ENCODE results near the gene FUBP1. TPM values are rescaled to one million over a fixed set of nuclear protein-coding genes. Genes with fewer than 3 reads are reported as not detected.

Gene FUBP1
- total and polyA plus RNA-seq, 9 of the 15 experiments (the other 6 are each of a cell fraction or from before 2014, with no cell fraction given), result 104 to 294 (median 213) TPM

GRCh38 chr1:77951328-77951727 lies 27.5 kb downstream of the FUBP1 start:
- intact Hi-C loops (cut with micrococcal nuclease) (no loop called here), in situ Hi-C loops (cut with MboI) (no loop called here)
- H3K4me2 ChIP-seq (ENCODE audit: insufficient read depth, low read length), result no peak overlapping the region
- ChIA-PET CTCF (ENCODE audit: low intra/inter-chr PET ratio) (no interaction called here), POLR2A (interaction anchor here (0.6 to 1.7 kb wide), 5 partner anchors 9 to 27 kb away, joined by 3 to 4 read pairs (median 3); no protein-coding TSS in a partner anchor)
- DNase-seq (ENCODE audit: extremely low read depth in 1 of 4, low spot score in 3 of 4), result no peak
- WGBS (ENCODE audit: insufficient coverage, low coverage, missing lambda C conversion rate), result 100% methylated on average over 1 of the region's 1 CpG
- no peaks in the 10 kb centered on the region for H3K9me1 ChIP-seq (ENCODE audit: control insufficient read depth, insufficient read depth, low read length)
- H3K9ac ChIP-seq (ENCODE audit: insufficient read depth in 1 of 2, low read depth in 2 of 2, low read length in 2 of 2), result no peak overlapping the region
- H2AFZ ChIP-seq (ENCODE audit: low read depth, low read length), result no peak overlapping the region
- ATAC-seq, result peak; percentile 21; the same call in 1 of the 3 replicates
- H3K36me3 ChIP-seq (ENCODE audit: control insufficient read depth, insufficient read depth, low read length), result peaks cover 99% of the 10 kb centered on the region
- H4K20me1 ChIP-seq (replicated peaks; ENCODE audit: control insufficient read depth, insufficient read depth, low read length), result no peaks in the 10 kb centered on the region
- H3K4me3 ChIP-seq, result no peak overlapping the region
- H3K27ac ChIP-seq (ENCODE audit: extremely low read depth, low read depth, low read length), result no peak overlapping the region
- peaks cover 18% of the 10 kb centered on the region; the same call in 2 of the 3 replicates for H3K79me2 ChIP-seq (ENCODE audit: control insufficient read depth, insufficient read depth, low read length)
- BruUV-seq (replicated peaks), result no TSS peak
- H3K9me3 ChIP-seq (replicated peaks; ENCODE audit: control insufficient read depth, insufficient read depth, low read depth, low read length), result no peaks in the 10 kb centered on the region
- no peaks in the 10 kb centered on the region for H3K27me3 ChIP-seq (ENCODE audit: control insufficient read depth in 2 of 2, insufficient read depth in 2 of 2, low read length in 2 of 2)
- no peak for FAIRE-seq
- no peaks in the 10 kb centered on the region for H3K4me1 ChIP-seq (replicated peaks in 1 of 2; ENCODE audit: control insufficient read depth in 2 of 2, insufficient read depth in 2 of 2, low read length in 2 of 2)
- TF ChIP-seq CEBPZ (IDR thresholded peaks at IDR 0.05; ENCODE audit: borderline replicate concordance, low read depth, low read length), result no peak
- no peak for TF ChIP-seq ILF3 (IDR thresholded peaks at IDR 0.05; ENCODE audit: borderline replicate concordance)
- no peak for TF ChIP-seq ZC3H11A (IDR thresholded peaks at IDR 0.05; ENCODE audit: low read depth, low read length)
- no peak for TF ChIP-seq ZBTB1 (CRISPR knock-in tag; IDR thresholded peaks at IDR 0.05; ENCODE audit: borderline replicate concordance, low read depth)
- TF ChIP-seq HMGXB4 (CRISPR knock-in tag; IDR thresholded peaks at IDR 0.05), result no peak
- no peak for TF ChIP-seq NR2C1 (IDR thresholded peaks at IDR 0.05)
- no peak for TF ChIP-seq NR2C1 (tag; IDR thresholded peaks at IDR 0.05)
- TF ChIP-seq KLF13 (tag; IDR thresholded peaks at IDR 0.05; ENCODE audit: borderline replicate concordance, low read depth), result no peak
- no peak for TF ChIP-seq C11orf30 (IDR thresholded peaks at IDR 0.05; ENCODE audit: low read depth)
- no peak for TF ChIP-seq ZFPM2 (CRISPR knock-in tag; IDR thresholded peaks at IDR 0.05)
- no peak for TF ChIP-seq BACH1 (tag; IDR thresholded peaks at IDR 0.05)
- no peak for TF ChIP-seq WHSC1 (IDR thresholded peaks at IDR 0.05; ENCODE audit: low read length)
